ENCODE data around the gene FZD7.

Gene FZD7

DNA sequence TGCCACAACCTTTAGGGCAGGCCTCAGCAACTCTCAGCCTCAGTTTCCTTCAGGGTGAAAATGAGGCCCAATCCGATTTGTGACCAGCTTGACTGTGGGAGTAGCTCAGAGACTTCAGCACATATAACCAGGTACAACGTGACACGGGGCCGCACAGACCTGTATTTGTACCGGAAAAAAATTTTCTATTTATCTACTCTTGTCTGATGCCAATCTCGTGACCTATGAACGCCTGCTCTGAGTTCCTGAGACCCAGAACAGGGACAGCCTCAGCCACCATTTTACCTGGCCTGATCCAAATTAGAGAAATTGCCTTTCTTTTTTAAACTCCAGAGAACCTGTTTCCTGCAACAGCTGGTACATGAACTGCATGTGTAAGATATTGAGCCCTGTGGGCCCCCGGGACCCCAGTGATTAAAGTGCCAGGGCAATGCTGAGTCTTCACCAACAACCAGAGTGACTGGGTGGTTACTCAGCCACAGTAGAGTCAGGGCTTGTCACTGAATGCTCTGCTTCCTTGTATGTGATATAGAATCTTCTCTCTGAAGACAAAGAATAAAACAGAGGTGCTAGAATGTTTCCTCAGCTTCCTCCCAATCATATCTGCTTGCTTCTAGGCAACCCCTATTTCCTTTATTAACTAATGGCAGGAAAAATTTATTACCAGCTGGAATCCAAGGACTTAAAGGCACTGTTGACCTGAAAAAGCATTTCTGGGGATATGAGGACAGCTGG is 47.8 kb upstream of the FZD7 start:
- H3K4me3 ChIP-seq (ENCODE audit: low read depth in 1 of 2, low read length in 2 of 2), result no peak overlapping the region
- DNase-seq, result no peak
- TF ChIP-seq, protein P1, sequence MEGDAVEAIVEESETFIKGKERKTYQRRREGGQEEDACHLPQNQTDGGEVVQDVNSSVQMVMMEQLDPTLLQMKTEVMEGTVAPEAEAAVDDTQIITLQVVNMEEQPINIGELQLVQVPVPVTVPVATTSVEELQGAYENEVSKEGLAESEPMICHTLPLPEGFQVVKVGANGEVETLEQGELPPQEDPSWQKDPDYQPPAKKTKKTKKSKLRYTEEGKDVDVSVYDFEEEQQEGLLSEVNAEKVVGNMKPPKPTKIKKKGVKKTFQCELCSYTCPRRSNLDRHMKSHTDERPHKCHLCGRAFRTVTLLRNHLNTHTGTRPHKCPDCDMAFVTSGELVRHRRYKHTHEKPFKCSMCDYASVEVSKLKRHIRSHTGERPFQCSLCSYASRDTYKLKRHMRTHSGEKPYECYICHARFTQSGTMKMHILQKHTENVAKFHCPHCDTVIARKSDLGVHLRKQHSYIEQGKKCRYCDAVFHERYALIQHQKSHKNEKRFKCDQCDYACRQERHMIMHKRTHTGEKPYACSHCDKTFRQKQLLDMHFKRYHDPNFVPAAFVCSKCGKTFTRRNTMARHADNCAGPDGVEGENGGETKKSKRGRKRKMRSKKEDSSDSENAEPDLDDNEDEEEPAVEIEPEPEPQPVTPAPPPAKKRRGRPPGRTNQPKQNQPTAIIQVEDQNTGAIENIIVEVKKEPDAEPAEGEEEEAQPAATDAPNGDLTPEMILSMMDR (IDR thresholded peaks at IDR 0.05; ENCODE audit: borderline replicate concordance, extremely low read depth, low read length, poor library complexity, severe bottlenecking), result no peak
- TF ChIP-seq EZH2 (IDR thresholded peaks at IDR 0.05; ENCODE audit: borderline replicate concordance, low read depth, low read length, severe bottlenecking), result no peak
- H3K9me3 ChIP-seq (ENCODE audit: insufficient read depth, low read length, severe bottlenecking), result no peaks in the 10 kb centered on the region
- H3K4me1 ChIP-seq (ENCODE audit: insufficient read depth, low read length), result no peaks in the 10 kb centered on the region
- H2AFZ ChIP-seq (ENCODE audit: low read depth, low read length), result no peak overlapping the region
- peaks cover 5% of the 10 kb centered on the region for H3K27me3 ChIP-seq (ENCODE audit: insufficient read depth, low read length, poor library complexity)
- H3K27ac ChIP-seq (ENCODE audit: low read length), result no peak overlapping the region
- no peaks in the 10 kb centered on the region for H4K20me1 ChIP-seq (ENCODE audit: insufficient read depth, low read length)
- H3K79me2 ChIP-seq (ENCODE audit: insufficient read depth, low read length), result no peaks in the 10 kb centered on the region
- no peak for ATAC-seq (ENCODE audit: insufficient read depth, low read depth)
- no peak overlapping the region for H3K4me2 ChIP-seq (ENCODE audit: insufficient read depth, low read length)
- H3K9ac ChIP-seq (ENCODE audit: low read depth, low read length), result no peak overlapping the region
- H3K36me3 ChIP-seq (ENCODE audit: insufficient read depth, low read length), result no peaks in the 10 kb centered on the region

DNA sequence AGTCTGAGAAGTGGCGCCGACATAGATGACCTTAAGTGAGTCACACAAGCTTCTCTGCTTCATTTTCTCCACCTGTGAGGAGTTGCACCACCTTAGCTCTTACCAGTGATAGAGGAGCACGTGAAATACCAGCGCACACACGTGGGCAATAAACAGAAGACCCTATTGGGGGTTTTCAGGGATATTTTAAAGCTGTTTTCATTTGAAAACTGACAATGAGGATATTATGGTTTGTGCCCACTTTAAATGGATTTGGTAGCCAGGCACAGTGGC is 47.3 kb upstream of the FZD7 start:
- peaks cover 5% of the 10 kb centered on the region for H3K27me3 ChIP-seq (ENCODE audit: insufficient read depth, low read length, poor library complexity)
- H3K4me2 ChIP-seq (ENCODE audit: insufficient read depth, low read length), result no peak overlapping the region
- no peak overlapping the region for H3K4me3 ChIP-seq (ENCODE audit: low read depth in 1 of 2, low read length in 2 of 2)
- no peak for DNase-seq
- H3K27ac ChIP-seq (ENCODE audit: low read length), result no peak overlapping the region
- no peak for ATAC-seq (ENCODE audit: insufficient read depth, low read depth)
- H3K36me3 ChIP-seq (ENCODE audit: insufficient read depth, low read length), result no peaks in the 10 kb centered on the region
- H4K20me1 ChIP-seq (ENCODE audit: insufficient read depth, low read length), result no peaks in the 10 kb centered on the region
- no peaks in the 10 kb centered on the region for H3K79me2 ChIP-seq (ENCODE audit: insufficient read depth, low read length)
- no peaks in the 10 kb centered on the region for H3K9me3 ChIP-seq (ENCODE audit: insufficient read depth, low read length, severe bottlenecking)
- H2AFZ ChIP-seq (ENCODE audit: low read depth, low read length), result no peak overlapping the region
- no peak overlapping the region for H3K9ac ChIP-seq (ENCODE audit: low read depth, low read length)
- TF ChIP-seq EZH2 (IDR thresholded peaks at IDR 0.05; ENCODE audit: borderline replicate concordance, low read depth, low read length, severe bottlenecking), result no peak
- TF ChIP-seq, protein P1 (IDR thresholded peaks at IDR 0.05; ENCODE audit: borderline replicate concordance, extremely low read depth, low read length, poor library complexity, severe bottlenecking), result no peak
- H3K4me1 ChIP-seq (ENCODE audit: insufficient read depth, low read length), result no peaks in the 10 kb centered on the region

DNA sequence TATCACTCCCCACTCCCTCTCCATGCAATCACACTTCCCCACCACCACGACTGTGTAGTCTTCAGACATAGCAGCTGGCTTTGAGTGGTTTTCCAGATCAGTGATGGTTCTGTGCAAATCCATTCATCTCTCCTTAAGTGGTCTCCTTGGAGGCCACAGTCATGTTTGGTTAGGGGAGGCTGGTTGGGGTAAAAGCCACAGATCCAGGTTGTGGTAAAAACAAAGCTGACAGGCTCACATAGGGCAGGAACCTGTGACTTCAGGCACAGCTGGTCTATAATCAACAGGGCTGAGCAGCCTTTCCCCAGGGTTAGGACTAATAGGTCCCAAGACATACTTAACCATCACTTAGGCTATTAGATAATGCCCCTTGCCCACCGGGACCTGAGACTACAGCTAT is 46.2 kb upstream of the FZD7 start:
- H3K4me2 ChIP-seq (ENCODE audit: insufficient read depth, low read length), result no peak overlapping the region
- no peaks in the 10 kb centered on the region for H3K27me3 ChIP-seq (ENCODE audit: insufficient read depth, low read length, poor library complexity)
- peak; percentile 65 for DNase-seq
- no peak for TF ChIP-seq EZH2 (IDR thresholded peaks at IDR 0.05; ENCODE audit: borderline replicate concordance, low read depth, low read length, severe bottlenecking)
- TF ChIP-seq, protein P1 (IDR thresholded peaks at IDR 0.05; ENCODE audit: borderline replicate concordance, extremely low read depth, low read length, poor library complexity, severe bottlenecking), result no peak
- peak; percentile 91 for ATAC-seq (ENCODE audit: insufficient read depth, low read depth)
- no peak overlapping the region for H3K9ac ChIP-seq (ENCODE audit: low read depth, low read length)
- no peaks in the 10 kb centered on the region for H3K36me3 ChIP-seq (ENCODE audit: insufficient read depth, low read length)
- no peak overlapping the region for H3K4me3 ChIP-seq (ENCODE audit: low read depth in 1 of 2, low read length in 2 of 2)
- H2AFZ ChIP-seq (ENCODE audit: low read depth, low read length), result no peak overlapping the region
- H3K27ac ChIP-seq (ENCODE audit: low read length), result no peak overlapping the region
- H3K4me1 ChIP-seq (ENCODE audit: insufficient read depth, low read length), result no peaks in the 10 kb centered on the region
- H4K20me1 ChIP-seq (ENCODE audit: insufficient read depth, low read length), result no peaks in the 10 kb centered on the region
- H3K9me3 ChIP-seq (ENCODE audit: insufficient read depth, low read length, severe bottlenecking), result no peaks in the 10 kb centered on the region
- no peaks in the 10 kb centered on the region for H3K79me2 ChIP-seq (ENCODE audit: insufficient read depth, low read length)
